Measurements from ENCODE around the gene LPCAT1.

DNA sequence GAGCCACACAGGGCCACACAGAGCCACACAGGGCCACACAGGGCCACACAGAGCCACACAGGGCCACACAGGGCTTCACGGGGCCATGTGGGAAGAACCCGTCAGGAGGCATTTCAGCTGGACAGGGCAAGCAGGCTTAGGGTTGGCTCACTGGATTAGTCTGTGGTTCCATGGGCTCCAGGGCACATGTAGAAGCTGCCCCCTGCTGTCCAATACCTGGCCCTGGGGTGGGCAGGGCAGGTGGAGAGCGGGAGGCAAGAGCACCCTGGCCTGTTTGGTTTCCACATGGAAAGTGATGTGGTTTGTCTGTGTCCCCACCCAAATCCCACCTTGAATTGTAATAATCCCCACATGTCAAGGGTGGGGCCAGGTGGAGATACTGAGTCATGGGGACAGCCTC, 16.4 kb upstream of the LPCAT1 start:
- TF ChIP-seq, protein P1, sequence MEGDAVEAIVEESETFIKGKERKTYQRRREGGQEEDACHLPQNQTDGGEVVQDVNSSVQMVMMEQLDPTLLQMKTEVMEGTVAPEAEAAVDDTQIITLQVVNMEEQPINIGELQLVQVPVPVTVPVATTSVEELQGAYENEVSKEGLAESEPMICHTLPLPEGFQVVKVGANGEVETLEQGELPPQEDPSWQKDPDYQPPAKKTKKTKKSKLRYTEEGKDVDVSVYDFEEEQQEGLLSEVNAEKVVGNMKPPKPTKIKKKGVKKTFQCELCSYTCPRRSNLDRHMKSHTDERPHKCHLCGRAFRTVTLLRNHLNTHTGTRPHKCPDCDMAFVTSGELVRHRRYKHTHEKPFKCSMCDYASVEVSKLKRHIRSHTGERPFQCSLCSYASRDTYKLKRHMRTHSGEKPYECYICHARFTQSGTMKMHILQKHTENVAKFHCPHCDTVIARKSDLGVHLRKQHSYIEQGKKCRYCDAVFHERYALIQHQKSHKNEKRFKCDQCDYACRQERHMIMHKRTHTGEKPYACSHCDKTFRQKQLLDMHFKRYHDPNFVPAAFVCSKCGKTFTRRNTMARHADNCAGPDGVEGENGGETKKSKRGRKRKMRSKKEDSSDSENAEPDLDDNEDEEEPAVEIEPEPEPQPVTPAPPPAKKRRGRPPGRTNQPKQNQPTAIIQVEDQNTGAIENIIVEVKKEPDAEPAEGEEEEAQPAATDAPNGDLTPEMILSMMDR (conservative IDR thresholded peaks at IDR 0.05; ENCODE audit: low read length) = no peak
- no peak for TF ChIP-seq EZH2phosphoT487 (IDR thresholded peaks at IDR 0.05; ENCODE audit: borderline replicate concordance)

Measured in Loucy (cell line).